GM18520 (cell line): Measurements from ENCODE around the gene CYP1A2.

Experiments
- ATAC-seq: cut with Tn5 transposase; IDR thresholded peaks from one replicate; pipeline ENCODE4 v1.9.1; 2021; ENCODE audit not compliant: unreplicated experiment

Gene CYP1A2

DNA sequence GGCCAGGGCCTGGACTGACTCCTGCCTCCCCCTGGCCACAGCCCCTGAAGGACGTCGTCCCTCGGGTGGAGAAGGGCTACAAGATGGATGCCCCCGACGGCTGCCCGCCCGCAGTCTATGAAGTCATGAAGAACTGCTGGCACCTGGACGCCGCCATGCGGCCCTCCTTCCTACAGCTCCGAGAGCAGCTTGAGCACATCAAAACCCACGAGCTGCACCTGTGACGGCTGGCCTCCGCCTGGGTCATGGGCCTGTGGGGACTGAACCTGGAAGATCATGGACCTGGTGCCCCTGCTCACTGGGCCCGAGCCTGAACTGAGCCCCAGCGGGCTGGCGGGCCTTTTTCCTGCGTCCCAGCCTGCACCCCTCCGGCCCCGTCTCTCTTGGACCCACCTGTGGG, 53.6 kb downstream of the CYP1A2 start:
- no peak for ATAC-seq

DNA sequence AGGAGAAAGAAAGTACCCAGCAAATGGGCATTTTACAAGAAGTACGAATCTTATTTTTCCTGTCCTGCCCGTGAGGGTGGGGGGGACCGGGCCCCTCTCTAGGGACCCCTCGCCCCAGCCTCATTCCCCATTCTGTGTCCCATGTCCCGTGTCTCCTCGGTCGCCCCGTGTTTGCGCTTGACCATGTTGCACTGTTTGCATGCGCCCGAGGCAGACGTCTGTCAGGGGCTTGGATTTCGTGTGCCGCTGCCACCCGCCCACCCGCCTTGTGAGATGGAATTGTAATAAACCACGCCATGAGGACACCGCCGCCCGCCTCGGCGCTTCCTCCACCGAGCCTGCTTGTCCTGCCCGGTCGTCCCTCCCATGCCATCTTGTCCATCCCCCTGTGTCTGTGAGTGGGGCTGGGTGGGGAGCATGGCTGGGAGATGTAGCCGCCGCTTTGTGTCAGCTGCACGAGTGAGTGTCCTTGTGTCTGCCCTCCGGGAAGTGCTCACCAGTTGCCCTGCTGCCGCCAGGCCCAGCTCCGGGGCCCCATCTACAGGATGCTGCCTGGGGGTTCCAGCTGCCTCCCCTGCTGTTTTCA, 54.3 kb downstream of the CYP1A2 start:
- no peak for ATAC-seq

DNA sequence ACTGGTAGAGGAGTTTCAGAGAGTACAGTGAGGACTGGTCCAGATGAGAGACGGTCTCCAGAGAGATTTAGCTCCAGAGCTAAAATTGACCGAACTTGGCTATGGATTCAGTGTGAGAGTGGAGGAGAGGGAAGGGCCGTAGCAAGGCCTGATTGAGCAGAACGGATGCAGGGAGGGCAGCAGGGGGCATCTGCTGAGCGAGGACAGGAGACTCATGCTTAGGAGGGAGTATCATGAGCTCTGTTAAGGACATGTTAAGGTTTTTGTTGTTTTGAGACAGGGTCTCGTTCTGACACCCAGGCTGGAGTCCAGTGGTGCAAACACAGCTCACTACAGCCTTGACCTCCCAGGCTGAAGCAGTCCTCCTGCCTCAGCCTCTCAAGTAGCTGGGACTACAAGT, 56.3 kb downstream of the CYP1A2 start:
- ATAC-seq, result no peak
